Epithelial cell of esophagus (primary cell): ENCODE measurements around the gene FKBP1B.

ENCODE experiments used
- DNase-seq: peaks from one replicate; pipeline ENCODE4 v3.0.0; 2010; ENCODE audit warnings: low read depth
- H3K4me3 ChIP-seq: 2 replicates; pipeline ENCODE4 v1.5.1; 2011; ENCODE audit warnings: mild to moderate bottlenecking, low read length, control low read depth
- TF ChIP-seq, protein P1 (sequence below): IDR thresholded peaks from 2 replicates; pipeline ENCODE4 v1.5.1; 2011; ENCODE audit warnings: low read depth, mild to moderate bottlenecking, low read length, control low read depth, inconsistent platforms; ENCODE audit not compliant: insufficient read depth; ENCODE audit errors: missing control alignments

FKBP1B gene

GRCh38 chr2:24082787-24083566, 33.4 kb downstream of the FKBP1B start:
- H3K4me3 ChIP-seq: peak overlapping the region; percentile 76
- TF ChIP-seq, protein P1, sequence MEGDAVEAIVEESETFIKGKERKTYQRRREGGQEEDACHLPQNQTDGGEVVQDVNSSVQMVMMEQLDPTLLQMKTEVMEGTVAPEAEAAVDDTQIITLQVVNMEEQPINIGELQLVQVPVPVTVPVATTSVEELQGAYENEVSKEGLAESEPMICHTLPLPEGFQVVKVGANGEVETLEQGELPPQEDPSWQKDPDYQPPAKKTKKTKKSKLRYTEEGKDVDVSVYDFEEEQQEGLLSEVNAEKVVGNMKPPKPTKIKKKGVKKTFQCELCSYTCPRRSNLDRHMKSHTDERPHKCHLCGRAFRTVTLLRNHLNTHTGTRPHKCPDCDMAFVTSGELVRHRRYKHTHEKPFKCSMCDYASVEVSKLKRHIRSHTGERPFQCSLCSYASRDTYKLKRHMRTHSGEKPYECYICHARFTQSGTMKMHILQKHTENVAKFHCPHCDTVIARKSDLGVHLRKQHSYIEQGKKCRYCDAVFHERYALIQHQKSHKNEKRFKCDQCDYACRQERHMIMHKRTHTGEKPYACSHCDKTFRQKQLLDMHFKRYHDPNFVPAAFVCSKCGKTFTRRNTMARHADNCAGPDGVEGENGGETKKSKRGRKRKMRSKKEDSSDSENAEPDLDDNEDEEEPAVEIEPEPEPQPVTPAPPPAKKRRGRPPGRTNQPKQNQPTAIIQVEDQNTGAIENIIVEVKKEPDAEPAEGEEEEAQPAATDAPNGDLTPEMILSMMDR: no peak
- DNase-seq: no peak

- DNase-seq: peak; percentile 83
- peak overlapping the region; percentile 76 for H3K4me3 ChIP-seq
- TF ChIP-seq, protein P1: peak; percentile 8
These were observed 34.2 kb downstream of the FKBP1B start for GRCh38 chr2:24083567-24084385.

DNA sequence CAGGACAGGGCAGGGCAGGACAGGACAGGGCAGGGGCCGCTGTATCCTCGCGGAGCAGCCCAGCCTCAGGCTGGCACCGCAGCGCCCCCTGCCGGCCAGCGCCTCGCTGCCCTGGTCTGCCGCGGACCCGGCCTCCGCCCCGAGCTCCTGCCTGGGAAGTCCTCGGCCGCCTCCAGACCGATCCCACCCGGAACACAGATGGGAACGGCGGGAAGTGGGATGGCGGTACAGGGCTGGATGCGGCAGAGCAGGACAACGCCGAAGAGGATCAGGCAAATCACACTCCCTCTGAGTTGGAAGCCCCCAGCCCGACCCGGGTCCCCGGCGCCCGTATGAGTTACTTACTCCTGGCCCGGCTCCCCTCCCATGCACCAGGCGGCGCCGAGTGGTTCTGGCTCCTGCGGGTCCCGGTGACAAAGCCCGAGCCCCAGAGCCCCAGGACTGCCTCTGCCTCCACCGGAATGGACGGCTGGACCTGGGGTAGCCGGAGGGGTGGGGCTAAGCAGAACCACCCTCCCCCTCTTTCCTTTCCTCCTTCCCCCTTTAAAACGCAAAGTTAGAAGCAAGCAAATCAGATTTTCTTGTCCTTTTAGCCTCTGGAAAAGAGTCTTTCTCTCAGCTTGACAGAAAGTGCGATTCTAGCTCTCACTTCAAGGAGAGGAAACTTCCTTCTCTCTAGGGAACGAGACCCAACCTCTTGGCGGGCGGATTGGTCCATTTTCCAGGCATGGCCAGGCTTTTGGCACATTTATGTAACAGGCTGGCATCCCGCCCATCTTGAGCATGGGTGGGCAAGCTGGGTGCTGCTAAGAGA, 35.1 kb downstream of the FKBP1B start, which contains the start of gene TP53I3:
TSS of gene TP53I3 (minus strand) at position 449 of the 814 bp plus-strand sequence. CDS start 508 bp downstream, outside the sequence.
- TF ChIP-seq, protein P1: peak; percentile 38
- H3K4me3 ChIP-seq: peak within 1 kb of the TSS; percentile 76
- peak; percentile 93 for DNase-seq

GRCh38 chr2:24085200-24085489, 35.6 kb downstream of the FKBP1B start:
- TF ChIP-seq, protein P1: no peak
- peak; percentile 33 for DNase-seq
- peak overlapping the region; percentile 76 for H3K4me3 ChIP-seq

DNA sequence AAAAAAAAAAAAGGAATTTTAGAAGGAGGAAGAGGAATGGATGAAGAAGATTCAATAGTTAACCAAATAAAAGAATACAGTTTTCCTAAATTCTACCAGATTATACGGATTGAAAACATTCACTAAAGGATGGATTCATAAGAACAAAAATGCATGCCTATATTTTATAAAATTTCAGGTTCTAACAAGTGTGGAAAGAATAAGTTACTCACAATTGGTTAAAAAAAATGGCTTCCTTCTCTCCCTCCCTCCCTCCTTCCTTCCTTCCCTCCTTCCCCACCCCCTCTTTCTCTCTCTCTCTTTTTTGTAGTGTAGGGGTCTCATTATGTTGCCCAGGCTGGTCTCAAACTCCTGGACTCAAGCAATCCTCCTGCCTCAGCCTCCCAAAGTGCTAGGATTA, 36.7 kb downstream of the FKBP1B start:
- TF ChIP-seq, protein P1: no peak
- H3K4me3 ChIP-seq: no peak overlapping the region
- no peak for DNase-seq

DNA sequence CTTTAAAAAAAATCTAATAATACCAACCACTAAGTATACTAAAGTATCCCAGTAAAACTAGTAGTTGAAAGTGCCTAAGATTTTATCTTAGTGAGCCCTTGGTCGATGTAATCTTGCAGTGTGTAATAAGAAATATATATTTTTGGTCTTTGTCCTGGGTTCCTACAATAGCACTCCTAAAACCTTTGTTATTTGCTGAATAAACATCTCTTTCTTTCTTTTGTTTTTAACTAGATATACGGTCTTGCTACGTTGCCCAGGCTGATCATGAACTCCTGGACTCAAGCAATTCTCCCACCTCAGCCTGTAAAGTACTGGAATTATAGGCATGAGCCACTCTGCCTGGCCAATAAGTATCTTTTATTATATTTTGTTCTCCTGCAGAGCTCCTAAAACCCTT, 37.5 kb downstream of the FKBP1B start:
- DNase-seq: no peak
- TF ChIP-seq, protein P1: no peak
- no peak overlapping the region for H3K4me3 ChIP-seq
